Astrocyte (in vitro differentiated cells and primary cell): Measurements from ENCODE around the gene GRIK3.

ENCODE experiments used
- EZH2 ChIP-seq: IDR thresholded peaks from 2 replicates; pipeline ENCODE4 v1.6.1; 2012; ENCODE audit warnings: mild to moderate bottlenecking, low read length, inconsistent platforms; ENCODE audit not compliant: insufficient read depth
- TF ChIP-seq, protein P1 (sequence below): IDR thresholded peaks from 2 replicates; pipeline ENCODE4 v1.5.1; 2011; ENCODE audit warnings: low read depth, mild to moderate bottlenecking, inconsistent platforms, low read length, moderate library complexity; ENCODE audit not compliant: insufficient read depth

DNA sequence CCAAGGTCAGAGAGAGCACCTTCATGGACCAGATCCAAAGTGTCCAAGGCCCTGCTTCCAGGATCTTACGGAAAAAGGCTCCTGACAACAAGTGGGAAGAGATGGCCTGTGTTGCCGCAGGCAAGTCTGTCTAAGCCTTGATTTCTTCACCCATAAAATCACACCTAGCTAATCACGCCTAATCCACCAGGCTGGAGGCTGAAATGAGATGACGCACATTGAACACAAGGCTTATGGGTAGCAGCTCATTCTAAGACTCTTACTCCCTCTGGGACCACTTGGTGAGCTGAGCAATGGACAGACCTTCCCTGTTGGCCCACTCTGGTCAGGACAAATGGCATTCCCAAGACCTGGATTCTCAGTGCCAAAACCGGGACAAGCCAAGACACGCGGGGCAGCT, 38.2 kb downstream of the GRIK3 start:
- TF ChIP-seq, protein P1, sequence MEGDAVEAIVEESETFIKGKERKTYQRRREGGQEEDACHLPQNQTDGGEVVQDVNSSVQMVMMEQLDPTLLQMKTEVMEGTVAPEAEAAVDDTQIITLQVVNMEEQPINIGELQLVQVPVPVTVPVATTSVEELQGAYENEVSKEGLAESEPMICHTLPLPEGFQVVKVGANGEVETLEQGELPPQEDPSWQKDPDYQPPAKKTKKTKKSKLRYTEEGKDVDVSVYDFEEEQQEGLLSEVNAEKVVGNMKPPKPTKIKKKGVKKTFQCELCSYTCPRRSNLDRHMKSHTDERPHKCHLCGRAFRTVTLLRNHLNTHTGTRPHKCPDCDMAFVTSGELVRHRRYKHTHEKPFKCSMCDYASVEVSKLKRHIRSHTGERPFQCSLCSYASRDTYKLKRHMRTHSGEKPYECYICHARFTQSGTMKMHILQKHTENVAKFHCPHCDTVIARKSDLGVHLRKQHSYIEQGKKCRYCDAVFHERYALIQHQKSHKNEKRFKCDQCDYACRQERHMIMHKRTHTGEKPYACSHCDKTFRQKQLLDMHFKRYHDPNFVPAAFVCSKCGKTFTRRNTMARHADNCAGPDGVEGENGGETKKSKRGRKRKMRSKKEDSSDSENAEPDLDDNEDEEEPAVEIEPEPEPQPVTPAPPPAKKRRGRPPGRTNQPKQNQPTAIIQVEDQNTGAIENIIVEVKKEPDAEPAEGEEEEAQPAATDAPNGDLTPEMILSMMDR = no peak
- TF ChIP-seq EZH2 = no peak
